GM12892 (cell line): ENCODE results near the gene SENP6.

Experiments
- POLR2A ChIP-seq: IDR thresholded peaks from 2 replicates; pipeline ENCODE4 v1.6.1; 2011; ENCODE audit warnings: low read depth, low read length, control low read depth
- POLR2AphosphoS5 ChIP-seq: IDR thresholded peaks from 2 replicates; pipeline ENCODE4 v1.6.1; 2011; ENCODE audit warnings: low read depth, low read length, control low read depth
- TAF1 ChIP-seq: IDR thresholded peaks from 2 replicates; pipeline ENCODE4 v1.6.1; 2011; ENCODE audit warnings: low read depth, mild to moderate bottlenecking, control low read depth, low read length, borderline replicate concordance

GRCh38 chr6:75748003-75748742 lies 146.5 kb downstream of the SENP6 start:
- TF ChIP-seq POLR2A: no peak
- no peak for TF ChIP-seq POLR2AphosphoS5
- TF ChIP-seq TAF1: no peak
